Kidney glomerular epithelial cell (primary cell): ENCODE data around the gene DENND2A.
"Not testable (repeated sequence)": the region's sequence is repeated elsewhere in the genome, so short reads cannot be mapped to it uniquely, and the experiment has no call there.

ENCODE experiments used
- DNase-seq: peaks from one replicate; lab custom pipeline; 2025; lab: John Stamatoyannopoulos, UW

DENND2A gene

DNA sequence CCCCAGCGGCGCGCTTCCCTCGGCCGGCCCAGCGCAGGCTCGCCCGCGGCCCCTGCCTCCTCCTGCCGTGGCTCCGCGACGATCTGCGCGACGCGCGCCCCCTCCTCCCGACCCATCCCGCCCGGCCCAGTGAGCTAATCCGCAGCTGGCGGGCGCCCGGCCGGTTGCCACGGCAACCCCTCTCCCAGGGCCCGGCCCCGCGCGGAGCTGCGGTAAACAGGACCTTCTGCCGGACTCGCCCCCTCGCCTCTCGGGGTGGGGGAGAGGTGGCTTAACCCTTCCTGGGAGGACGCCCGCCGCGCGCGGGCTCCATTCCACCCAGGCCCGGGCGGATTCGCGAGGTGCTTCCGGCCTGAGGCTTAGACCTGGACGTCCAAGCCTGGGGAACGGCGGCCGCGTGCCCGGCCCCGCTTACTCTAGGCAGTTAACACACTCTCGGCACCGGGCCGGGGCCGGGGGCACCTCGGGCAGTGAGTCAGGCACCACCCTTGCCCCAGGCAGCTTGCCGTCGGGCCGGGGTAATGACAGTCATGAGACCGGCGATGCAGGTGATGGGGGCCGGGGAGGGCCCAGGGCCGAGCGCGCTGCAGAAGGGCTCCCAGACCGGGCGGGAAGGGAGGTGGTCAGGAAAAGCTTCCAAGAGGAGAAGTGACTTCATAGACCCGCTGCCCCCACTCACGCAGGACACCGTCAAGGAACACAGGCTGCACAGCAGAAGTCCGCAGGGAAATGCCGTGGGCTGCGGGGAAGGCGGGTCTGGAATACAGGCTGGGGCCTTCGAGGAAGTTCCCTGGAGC lies at the start of gene DENND2A:
Gene DENND2A, minus strand, starts transcription at position 87 of the 797 bp plus-strand sequence. CDS start 38,416 bp downstream, outside the sequence.
- no peak for DNase-seq

DNA sequence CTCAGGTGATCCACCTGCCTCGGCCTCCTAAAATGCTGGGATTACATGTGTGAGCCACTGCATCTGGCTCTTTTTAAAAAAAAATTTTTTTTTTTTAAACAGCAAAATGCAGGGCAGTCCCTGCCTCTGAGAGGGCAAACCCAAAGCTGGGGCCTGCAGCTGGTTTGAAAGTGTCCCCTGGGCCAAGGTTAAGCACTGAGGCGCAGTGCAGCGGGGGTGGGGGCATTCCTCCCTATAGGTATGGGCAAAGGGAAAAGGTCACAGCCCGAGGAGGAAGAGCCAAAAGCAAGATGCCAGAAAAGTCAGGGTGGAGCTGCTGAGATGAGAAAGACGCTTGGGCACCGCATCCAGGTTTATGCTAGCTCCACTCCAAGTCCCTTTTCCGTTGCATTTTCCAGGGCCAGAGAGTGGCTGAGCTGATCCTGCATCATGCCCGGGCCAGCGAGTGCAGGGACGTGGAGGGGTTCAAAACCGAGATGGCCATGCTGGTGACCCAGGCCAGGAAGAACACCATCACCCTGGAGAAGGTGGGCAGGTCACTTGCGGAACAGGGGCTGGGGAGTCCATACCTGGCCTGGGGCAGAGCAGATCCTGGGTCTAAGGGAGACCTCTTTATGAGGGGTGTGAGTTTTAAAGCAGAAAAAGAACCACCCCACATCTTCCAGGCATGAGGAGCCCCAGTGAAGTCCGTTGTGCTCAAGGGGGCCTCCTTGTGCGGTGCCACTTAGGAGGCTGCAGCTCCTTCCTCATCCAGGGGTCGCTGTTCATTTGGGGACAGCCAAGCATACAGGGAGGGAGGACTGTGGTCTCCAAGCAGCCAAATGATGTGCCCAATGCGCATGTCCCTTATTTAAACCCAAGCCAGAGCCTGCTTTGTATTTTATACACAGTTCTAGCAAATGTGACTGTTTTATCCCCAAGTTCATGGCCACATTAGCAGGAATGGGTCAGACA lies 48.9 kb upstream of the DENND2A start:
- no peak for DNase-seq

GRCh38 chr7:140688341-140688740 lies 47.7 kb upstream of the DENND2A start:
- DNase-seq: no peak

DNA sequence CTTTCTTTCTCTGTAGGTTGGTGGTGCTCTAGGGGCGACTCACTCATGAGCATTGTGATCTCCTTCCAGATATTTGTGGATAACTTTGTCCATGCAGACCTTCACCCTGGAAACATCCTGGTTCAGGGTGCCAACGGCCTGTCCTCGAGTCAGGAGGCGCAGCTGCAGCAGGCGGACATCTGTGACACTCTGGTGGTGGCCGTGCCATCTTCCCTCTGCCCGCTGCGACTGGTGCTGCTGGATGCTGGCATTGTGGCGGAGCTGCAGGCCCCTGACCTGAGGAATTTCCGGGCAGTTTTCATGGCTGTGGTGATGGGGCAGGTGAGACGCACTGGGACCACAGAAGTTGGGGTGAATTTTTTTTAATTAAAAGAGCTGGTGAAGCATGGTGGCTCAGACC lies 46.3 kb upstream of the DENND2A start:
- no peak for DNase-seq

DNA sequence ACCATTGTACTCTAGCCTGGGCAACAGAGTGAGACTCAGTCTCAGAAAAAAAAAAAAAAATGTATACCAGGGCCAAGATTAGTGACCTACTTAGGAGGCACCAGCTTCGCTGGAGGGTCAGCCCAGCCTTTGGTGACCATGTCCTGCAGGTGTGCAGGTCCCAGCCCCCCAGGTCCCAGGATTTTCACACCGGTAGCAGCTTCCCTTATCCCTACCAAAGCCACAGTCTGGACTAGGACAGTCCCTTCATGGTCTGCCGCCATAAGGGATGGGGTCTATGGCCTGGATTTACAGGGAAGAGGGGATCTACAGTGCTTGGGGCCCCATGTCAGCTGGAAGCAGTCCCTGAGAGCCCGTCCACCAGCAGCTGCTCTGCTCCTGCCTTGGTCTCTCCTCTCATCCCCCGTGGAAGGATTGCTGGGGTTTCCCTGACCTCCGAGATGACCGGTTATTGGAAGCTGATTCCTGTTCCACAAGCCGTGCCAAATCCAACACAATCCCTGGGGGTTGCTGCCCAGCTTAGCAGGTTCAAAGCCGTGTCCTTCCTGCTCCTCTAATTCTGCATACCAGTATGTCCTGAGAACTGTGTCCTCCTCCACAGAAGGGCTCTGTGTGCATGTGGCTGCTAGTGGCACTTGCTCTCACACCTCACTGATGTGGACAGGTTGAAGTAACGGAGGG lies 44.9 kb upstream of the DENND2A start:
- DNase-seq: no peak

GRCh38 chr7:140684066-140684950 lies 43.7 kb upstream of the DENND2A start:
- DNase-seq: no peak

- DNase-seq: no peak
Observed at GRCh38 chr7:140683657-140684056, 43.0 kb upstream of the DENND2A start.

- DNase-seq: no peak
Observed at GRCh38 chr7:140681766-140682165, 41.2 kb upstream of the DENND2A start.

GRCh38 chr7:140680886-140681285 lies 40.3 kb upstream of the DENND2A start:
- no peak for DNase-seq

DNA sequence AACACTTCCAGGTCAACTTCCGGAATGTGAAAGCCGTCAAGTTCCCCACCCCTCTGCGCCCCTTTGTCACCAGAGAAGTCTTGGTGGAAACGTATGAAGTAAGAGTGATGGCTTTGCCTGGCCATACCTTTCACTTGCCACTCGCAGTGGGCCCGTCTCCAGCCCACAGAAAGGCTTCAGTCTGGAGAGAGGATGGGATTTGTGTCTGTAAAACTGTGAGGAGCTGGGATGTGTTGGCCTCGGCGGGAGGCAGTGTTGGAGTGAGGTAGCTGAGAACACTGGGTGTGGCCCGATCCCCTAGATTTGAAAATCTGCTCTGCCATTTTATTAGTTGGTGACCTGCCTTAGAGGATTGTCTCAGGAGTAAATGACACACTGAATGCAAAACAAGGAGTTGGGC lies 38.6 kb upstream of the DENND2A start:
- no peak for DNase-seq

GRCh38 chr7:140678816-140679130 lies 38.2 kb upstream of the DENND2A start:
- DNase-seq: no peak

DNA sequence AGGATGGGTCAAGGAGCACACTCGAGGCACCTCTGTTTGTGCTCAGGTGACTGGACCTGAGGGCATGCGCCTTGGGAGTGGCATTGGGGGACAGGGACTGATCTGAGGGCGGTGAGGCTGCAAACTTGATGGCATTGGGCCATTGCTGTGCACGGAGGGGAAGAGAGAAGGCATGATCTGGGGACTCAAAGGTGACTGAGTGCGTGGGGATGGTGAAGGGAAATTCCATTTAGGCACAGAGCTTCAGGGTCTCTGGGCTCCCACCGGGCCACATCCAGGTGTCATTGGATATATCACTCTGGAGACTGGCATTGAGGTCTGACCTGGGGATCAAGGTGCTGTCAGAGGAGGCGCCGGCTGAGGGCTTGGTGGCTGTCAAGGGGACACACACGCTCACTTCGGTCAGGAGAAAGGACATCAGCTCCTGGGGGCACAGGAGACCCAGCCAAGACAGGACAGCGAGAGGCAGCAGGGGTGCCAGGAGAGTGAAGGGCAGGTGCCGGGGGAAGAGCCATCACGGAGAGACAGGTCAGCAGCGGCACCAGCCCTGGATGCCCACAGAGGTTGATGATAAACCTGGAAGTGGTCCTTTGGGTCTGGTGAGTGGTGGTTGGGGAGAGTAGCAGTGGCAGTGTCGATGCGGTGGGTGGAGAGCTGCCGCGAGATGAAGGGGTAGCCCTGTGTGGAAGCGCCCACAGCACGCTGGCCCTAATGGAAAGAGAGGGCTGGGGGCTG lies 37.6 kb upstream of the DENND2A start:
- no peak for DNase-seq

DNA sequence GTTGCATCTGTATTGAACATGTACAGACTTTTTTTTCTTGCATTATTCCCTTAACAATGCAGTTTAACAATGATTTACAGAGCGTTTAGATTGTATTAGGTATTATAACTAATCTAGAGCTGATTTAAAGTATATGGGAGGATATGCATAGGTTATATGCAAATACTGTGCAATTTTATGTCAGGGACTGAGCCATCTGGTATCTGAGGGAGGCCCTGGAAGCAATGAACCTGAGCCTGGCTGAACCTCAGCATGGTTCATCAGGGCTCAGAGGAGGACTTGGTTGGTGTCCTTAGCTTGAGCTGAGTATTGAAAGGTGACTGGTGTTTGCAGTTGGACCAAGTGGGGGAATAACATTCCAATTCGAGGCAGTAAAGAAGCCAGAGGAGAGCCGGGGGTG lies 36.9 kb upstream of the DENND2A start:
- DNase-seq: no peak

- DNase-seq: not testable (repeated sequence)
Observed at GRCh38 chr7:140676956-140677355, 36.3 kb upstream of the DENND2A start.

GRCh38 chr7:140676306-140676705 lies 35.7 kb upstream of the DENND2A start:
- DNase-seq: no peak

DNA sequence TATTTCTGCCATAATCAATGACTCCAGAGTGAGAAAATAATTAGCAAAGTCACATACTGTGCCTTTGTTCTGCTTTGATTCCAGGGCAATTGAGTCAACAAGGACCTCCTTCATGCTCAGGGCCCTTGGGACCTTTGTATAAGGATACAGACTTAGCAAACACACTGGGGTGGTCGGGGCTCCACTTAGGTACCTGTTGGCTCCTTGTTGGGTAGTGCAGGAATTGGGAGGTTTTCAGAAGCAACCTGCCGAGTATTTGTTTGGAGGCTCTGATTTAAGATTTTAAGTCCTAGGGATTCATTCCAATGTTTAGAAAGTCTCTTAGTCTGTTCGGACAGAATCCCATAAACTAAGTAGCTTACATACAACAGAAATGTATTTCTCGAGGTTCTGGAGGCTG lies 35.1 kb upstream of the DENND2A start:
- no peak for DNase-seq

DNA sequence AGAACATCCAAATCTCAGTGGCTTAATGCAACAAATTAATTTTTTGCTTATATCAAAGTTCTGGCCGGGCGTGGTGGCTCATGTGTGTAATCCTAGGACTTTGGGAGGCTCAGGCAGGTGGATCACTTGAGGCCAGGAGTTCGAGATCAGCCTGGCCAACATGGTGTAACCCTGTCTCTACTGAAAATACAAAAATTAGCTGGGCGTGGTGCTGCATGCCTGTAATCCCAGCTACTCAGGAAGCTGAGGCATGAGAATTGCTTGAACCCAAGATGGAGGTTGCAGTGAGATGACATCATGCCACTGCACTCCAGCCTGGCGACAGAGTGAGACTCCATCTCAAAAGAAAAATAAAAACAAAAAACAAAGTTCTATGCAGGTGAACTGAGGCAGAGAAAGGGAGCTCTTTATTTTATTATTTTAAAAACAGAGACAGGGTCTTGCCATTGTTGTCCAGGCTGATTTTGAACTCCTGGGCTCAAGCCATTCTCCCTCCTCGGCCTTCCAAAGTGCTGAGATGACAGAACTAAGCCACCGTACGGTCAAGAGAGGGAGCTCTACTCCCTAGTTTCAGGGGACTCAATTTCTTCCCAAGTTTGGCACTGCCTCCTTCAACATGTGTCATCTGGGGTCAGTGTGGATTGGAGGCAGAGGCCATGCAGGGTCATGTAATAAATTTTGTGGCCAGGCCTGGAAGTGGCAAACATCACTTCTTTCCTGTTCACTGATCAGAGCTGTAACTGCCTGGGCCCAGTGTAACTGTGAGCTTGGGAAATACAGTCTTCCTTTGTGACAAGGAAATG lies 34.5 kb upstream of the DENND2A start:
- peak; percentile 61 for DNase-seq

- DNase-seq: no peak
Observed at GRCh38 chr7:140674356-140674800, 33.8 kb upstream of the DENND2A start.

DNA sequence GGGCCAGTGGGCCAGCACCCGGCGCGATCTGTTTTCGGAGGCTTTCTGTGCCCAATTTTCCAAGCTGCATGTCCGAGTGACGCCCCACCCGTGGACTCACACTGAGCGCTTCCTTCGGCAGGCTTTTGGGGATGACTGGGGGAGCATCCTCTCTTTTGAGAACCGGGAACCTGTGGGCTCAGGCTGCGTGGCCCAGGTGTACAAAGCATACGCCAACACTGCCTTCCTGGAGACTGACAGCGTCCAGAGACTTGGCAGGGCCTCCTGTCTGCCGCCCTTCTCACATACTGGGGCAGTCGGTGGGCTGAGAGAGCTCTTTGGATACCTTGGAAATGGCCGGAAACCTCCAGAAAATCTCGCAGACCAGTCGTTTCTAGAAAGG lies 33.2 kb upstream of the DENND2A start:
- DNase-seq: no peak
